Fibroblast of lung (primary cell): ENCODE results near the gene TASP1. TPM values are rescaled to one million over a fixed set of nuclear protein-coding genes. Genes with fewer than 3 reads are reported as not detected.
"Not testable (repeated sequence)": the region's sequence is repeated elsewhere in the genome, so short reads cannot be mapped to it uniquely, and the experiment has no call there.

Experiments
- DNase-seq, 2 donors: peaks; one replicate each; pipeline versions ENCODE4 v3.0.0 to v3.0.0-alpha.2; 2010; ENCODE audit warnings: low read depth in 2 of 2
- H2AFZ ChIP-seq: 2 replicates; pipeline ENCODE4 v1.5.1; 2012; ENCODE audit warnings: low read length, control low read depth, inconsistent platforms
- H3K27ac ChIP-seq: 2 replicates; pipeline ENCODE4 v1.5.1; 2011; ENCODE audit warnings: low read length, control low read depth; ENCODE audit not compliant: insufficient read depth
- H3K27me3 ChIP-seq: 2 replicates; pipeline ENCODE4 v1.5.1; 2011; ENCODE audit warnings: mild to moderate bottlenecking, low read length; ENCODE audit not compliant: control insufficient read depth, insufficient read depth
- H3K36me3 ChIP-seq: 2 replicates; pipeline ENCODE4 v1.5.1; 2011; ENCODE audit warnings: low read length; ENCODE audit not compliant: control insufficient read depth, insufficient read depth
- H3K4me1 ChIP-seq: 2 replicates; pipeline ENCODE4 v1.5.1; 2011; ENCODE audit warnings: low read length; ENCODE audit not compliant: control insufficient read depth, insufficient read depth; ENCODE audit errors: extremely low read depth
- H3K4me2 ChIP-seq: 2 replicates; pipeline ENCODE4 v1.5.1; 2011; ENCODE audit warnings: low read length, control low read depth; ENCODE audit not compliant: insufficient read depth; ENCODE audit errors: extremely low read depth
- H3K4me3 ChIP-seq, 4 experiments: fragments of 200-600 bp in 1 of 4; sonication (generic) in 1 of 4; replicated peaks in 1 of 4; 2 replicates each; pipeline ENCODE4 v1.5.1; 2011 to 2016; ENCODE audit warnings: low read length in 4 of 4, low read depth in 3 of 4, mild to moderate bottlenecking in 3 of 4, control low read depth in 2 of 4, inconsistent platforms in 1 of 4, mixed read lengths in 1 of 4; ENCODE audit not compliant: insufficient read depth in 1 of 4; ENCODE audit errors: control extremely low read depth in 1 of 4
- H3K79me2 ChIP-seq: 2 replicates; pipeline ENCODE4 v1.5.1; 2012; ENCODE audit warnings: mild to moderate bottlenecking, low read length, inconsistent platforms; ENCODE audit not compliant: control insufficient read depth, insufficient read depth
- H3K9ac ChIP-seq: 2 replicates; pipeline ENCODE4 v1.5.1; 2011; ENCODE audit warnings: mild to moderate bottlenecking, low read length, control low read depth; ENCODE audit not compliant: insufficient read depth
- H3K9me3 ChIP-seq: 2 replicates; pipeline ENCODE4 v1.5.1; 2012; ENCODE audit warnings: low read depth, low read length; ENCODE audit not compliant: control insufficient read depth, insufficient read depth
- H4K20me1 ChIP-seq: 2 replicates; pipeline ENCODE4 v1.5.1; 2011; ENCODE audit warnings: low read length; ENCODE audit not compliant: control insufficient read depth, insufficient read depth; ENCODE audit errors: extremely low read depth
- EZH2 ChIP-seq: IDR thresholded peaks from 2 replicates; pipeline ENCODE4 v1.5.1; 2012; ENCODE audit warnings: low read length, control low read depth, mild to moderate bottlenecking; ENCODE audit errors: missing control alignments
- polyA plus RNA-seq, 2 donors: library from polyadenylated mRNA; depleted of rRNA in 1 of 2; stranded (reverse) in 1 of 2; unstranded in 1 of 2; fragments of >200 nt; gene quantifications; 2 replicates each; pipeline ENCODE4 v1.2.1, GENCODE V29; 2011 to 2012; ENCODE audit warnings: missing spikeins in 1 of 2
- total RNA-seq: library from RNA; depleted of rRNA; stranded (reverse); fragments of >200 nt; gene quantifications from 2 replicates; pipeline ENCODE4 v1.2.1, GENCODE V29; 2014
- TF ChIP-seq, protein P1 (sequence below), 2 donors: IDR thresholded peaks in 1 of 2; conservative IDR thresholded peaks in 1 of 2; 1 replicate in 1 of 2; 2 replicates in 1 of 2; pipeline ENCODE4 v1.5.1; 2011 to 2012; ENCODE audit warnings: low read length in 2 of 2, control low read depth in 1 of 2, inconsistent platforms in 1 of 2, low read depth in 1 of 2, mild to moderate bottlenecking in 1 of 2

Gene TASP1
- total and polyA plus RNA-seq, 2 donors (not counting 1 experiment from before 2014, with no cell fraction given) = 6.3 to 13.6 TPM

DNA sequence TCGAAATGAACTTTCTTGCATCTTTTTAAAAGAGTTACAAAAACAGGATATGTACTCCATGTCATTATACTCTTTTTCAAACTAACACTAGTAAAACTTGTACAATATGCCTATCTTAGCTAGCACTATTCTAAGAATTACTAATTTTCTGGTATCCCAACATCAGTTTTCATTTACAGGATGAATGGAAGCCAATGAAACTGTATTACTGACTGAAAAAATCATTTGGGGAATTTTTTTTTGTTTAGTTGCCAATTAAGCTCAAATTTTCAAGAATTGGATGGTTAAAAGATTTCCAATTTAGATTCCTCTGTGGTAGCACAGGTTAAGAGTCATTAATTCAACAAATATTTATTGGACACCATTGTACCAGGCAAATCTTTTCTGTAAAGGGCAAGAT, 30.7 kb downstream of the TASP1 start:
- Histone ChIP-seq H3K79me2 (no peaks in the 10 kb centered on the region), H3K9me3 (no peaks in the 10 kb centered on the region), H3K27ac (no peak overlapping the region), H2AFZ (no peak overlapping the region), H3K4me2 (no peak overlapping the region), H3K36me3 (no peaks in the 10 kb centered on the region), H3K4me3 (no peak overlapping the region), H4K20me1 (no peaks in the 10 kb centered on the region), H3K9ac (no peak overlapping the region), H3K27me3 (no peaks in the 10 kb centered on the region), H3K4me1 (no peaks in the 10 kb centered on the region)
- TF ChIP-seq, protein P1, sequence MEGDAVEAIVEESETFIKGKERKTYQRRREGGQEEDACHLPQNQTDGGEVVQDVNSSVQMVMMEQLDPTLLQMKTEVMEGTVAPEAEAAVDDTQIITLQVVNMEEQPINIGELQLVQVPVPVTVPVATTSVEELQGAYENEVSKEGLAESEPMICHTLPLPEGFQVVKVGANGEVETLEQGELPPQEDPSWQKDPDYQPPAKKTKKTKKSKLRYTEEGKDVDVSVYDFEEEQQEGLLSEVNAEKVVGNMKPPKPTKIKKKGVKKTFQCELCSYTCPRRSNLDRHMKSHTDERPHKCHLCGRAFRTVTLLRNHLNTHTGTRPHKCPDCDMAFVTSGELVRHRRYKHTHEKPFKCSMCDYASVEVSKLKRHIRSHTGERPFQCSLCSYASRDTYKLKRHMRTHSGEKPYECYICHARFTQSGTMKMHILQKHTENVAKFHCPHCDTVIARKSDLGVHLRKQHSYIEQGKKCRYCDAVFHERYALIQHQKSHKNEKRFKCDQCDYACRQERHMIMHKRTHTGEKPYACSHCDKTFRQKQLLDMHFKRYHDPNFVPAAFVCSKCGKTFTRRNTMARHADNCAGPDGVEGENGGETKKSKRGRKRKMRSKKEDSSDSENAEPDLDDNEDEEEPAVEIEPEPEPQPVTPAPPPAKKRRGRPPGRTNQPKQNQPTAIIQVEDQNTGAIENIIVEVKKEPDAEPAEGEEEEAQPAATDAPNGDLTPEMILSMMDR (conservative IDR thresholded peaks at IDR 0.05 in 1 of 2, IDR thresholded peaks at IDR 0.05 in 1 of 2; ENCODE audit: low read depth in 1 of 2, low read length in 2 of 2) = no peak
- no peak for TF ChIP-seq EZH2
- DNase-seq = no peak

DNA sequence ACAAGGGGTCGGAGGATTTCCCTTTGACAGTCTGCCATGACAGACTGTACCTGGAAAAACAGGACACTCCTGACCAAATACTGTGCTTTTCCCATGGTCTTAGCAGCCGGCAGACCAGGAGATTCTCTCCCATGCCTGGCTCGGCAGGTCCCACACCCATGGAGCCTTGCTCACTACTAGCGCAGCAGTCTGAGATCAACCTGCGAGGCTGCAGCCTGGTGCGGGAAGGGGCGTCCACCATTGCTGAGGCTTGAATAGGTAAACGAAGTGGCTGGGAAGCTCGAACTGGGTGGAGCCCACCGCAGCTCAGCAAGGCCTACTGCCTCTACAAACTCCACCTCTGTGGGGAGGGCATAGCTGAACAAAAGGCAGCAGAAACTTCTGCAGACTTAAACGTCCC, 45.3 kb downstream of the TASP1 start:
- H3K4me1 ChIP-seq, H3K9me3 ChIP-seq, DNase-seq, H3K4me2 ChIP-seq, H4K20me1 ChIP-seq, H3K27ac ChIP-seq, H3K79me2 ChIP-seq, H3K4me3 ChIP-seq, H2AFZ ChIP-seq, H3K9ac ChIP-seq, H3K36me3 ChIP-seq, H3K27me3 ChIP-seq: not testable (repeated sequence)

DNA sequence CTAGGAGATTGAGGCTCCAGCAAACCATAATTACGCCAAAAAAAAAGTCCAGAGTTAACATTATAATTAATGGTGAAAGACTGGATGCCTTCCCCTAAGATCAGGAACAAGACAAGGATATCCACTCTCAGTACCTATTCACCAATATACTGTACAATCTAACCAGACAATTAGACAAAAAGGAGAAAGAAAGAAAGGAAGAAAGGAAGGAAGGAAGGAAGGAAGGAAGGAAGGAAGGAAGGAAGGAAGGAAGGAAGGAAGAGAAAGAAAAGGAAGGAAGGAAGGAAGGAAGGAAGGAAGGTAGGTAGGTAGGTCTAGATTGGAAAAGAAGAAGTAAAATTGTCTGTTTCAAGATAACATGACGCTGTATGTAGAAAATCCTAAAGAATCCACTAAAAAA, 50.7 kb downstream of the TASP1 start:
- no peaks in the 10 kb centered on the region for H4K20me1 ChIP-seq
- no peaks in the 10 kb centered on the region for H3K36me3 ChIP-seq
- H2AFZ ChIP-seq = no peak overlapping the region
- no peak overlapping the region for H3K4me3 ChIP-seq
- no peak overlapping the region for H3K27ac ChIP-seq
- no peaks in the 10 kb centered on the region for H3K27me3 ChIP-seq
- no peaks in the 10 kb centered on the region for H3K9me3 ChIP-seq
- no peaks in the 10 kb centered on the region for H3K4me1 ChIP-seq
- TF ChIP-seq, protein P1 (conservative IDR thresholded peaks at IDR 0.05 in 1 of 2, IDR thresholded peaks at IDR 0.05 in 1 of 2; ENCODE audit: low read depth in 1 of 2, low read length in 2 of 2) = no peak
- no peak overlapping the region for H3K9ac ChIP-seq
- DNase-seq = no peak
- H3K79me2 ChIP-seq = no peaks in the 10 kb centered on the region
- no peak overlapping the region for H3K4me2 ChIP-seq

DNA sequence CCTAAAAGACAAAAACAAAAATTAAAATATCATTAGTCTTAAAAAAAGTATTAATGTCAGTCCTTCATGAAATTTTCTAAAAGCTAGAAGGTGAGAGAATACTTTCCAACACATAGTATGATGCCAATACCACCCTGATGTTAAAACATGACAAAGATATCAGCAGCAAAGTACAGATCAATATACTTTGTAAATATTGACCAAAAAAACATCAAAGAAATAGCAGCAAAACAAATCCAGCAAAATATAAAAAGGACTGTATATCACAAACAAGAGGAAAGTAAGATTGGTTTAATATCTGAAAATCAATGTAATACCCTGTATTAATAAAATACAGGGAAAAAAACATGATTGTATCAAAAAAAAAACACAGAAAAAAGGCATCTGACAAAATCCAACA, 51.4 kb downstream of the TASP1 start:
- Histone ChIP-seq H4K20me1 (no peaks in the 10 kb centered on the region), H3K27me3 (no peaks in the 10 kb centered on the region), H3K9ac (no peak overlapping the region), H3K4me2 (no peak overlapping the region), H3K9me3 (no peaks in the 10 kb centered on the region), H3K4me3 (no peak overlapping the region), H2AFZ (no peak overlapping the region), H3K79me2 (no peaks in the 10 kb centered on the region), H3K36me3 (no peaks in the 10 kb centered on the region), H3K4me1 (no peaks in the 10 kb centered on the region), H3K27ac (no peak overlapping the region)
- TF ChIP-seq EZH2 = no peak
- TF ChIP-seq, protein P1 (conservative IDR thresholded peaks at IDR 0.05 in 1 of 2, IDR thresholded peaks at IDR 0.05 in 1 of 2; ENCODE audit: low read depth in 1 of 2, low read length in 2 of 2) = no peak
- DNase-seq = no peak
